K562 (cell line): ENCODE results near the gene LRGUK. TPM values are rescaled to one million over a fixed set of nuclear protein-coding genes. Genes with fewer than 3 reads are reported as not detected.
A peak's percentile ranks its signal among the peaks of the same experiment; 100 is the strongest.

ENCODE experiments used
- ADNP ChIP-seq: fragments of 200-800 bp; sonication (Bioruptor generic); IDR thresholded peaks from 2 replicates; pipeline ENCODE4 v1.6.1; 2016; ENCODE audit warnings: missing genetic modification characterization, missing compliant biosample characterization
- BCL6 ChIP-seq: fragments of 250-450 bp; sonication (Bioruptor Pico); IDR thresholded peaks from 2 replicates; pipeline ENCODE4 v1.4.0; 2020
- BDP1 ChIP-seq: IDR thresholded peaks from 3 replicates; pipeline ENCODE4 v1.6.1; 2011; ENCODE audit not compliant: insufficient read length, insufficient read depth
- BRCA1 ChIP-seq, 2 experiments: fragments of 450-650 bp in 1 of 2; sonication (generic) in 1 of 2; formaldehyde crosslinking in 1 of 2; IDR thresholded peaks; 2 replicates each; pipeline versions ENCODE4 v1.5.0 to v1.6.1; 2017 to 2020; ENCODE audit warnings: mild to moderate bottlenecking in 1 of 2, missing genetic modification reagents in 1 of 2
- ELF2 ChIP-seq: fragments of 250-450 bp; sonication (Bioruptor Pico); IDR thresholded peaks from 2 replicates; pipeline ENCODE4 v1.5.0; 2021; ENCODE audit warnings: mild to moderate bottlenecking
- ESRRA ChIP-seq: fragments of 450-650 bp; IDR thresholded peaks from 2 replicates; pipeline ENCODE4 v1.6.1; 2014; ENCODE audit warnings: low read depth, mild to moderate bottlenecking, moderate library complexity, borderline replicate concordance
- ETS2 ChIP-seq: IDR thresholded peaks from 2 replicates; pipeline ENCODE4 v1.6.1; 2016; ENCODE audit warnings: borderline replicate concordance, missing genetic modification characterization, mild to moderate bottlenecking, moderate library complexity, missing compliant biosample characterization; ENCODE audit not compliant: poor library complexity, severe bottlenecking
- MAFG ChIP-seq: fragments of 450-650 bp; conservative IDR thresholded peaks from 2 replicates; pipeline ENCODE4 v1.6.1; 2016; ENCODE audit warnings: missing genetic modification characterization, missing compliant biosample characterization
- NELFE ChIP-seq: IDR thresholded peaks from 2 replicates; pipeline ENCODE4 v1.6.1; 2011; ENCODE audit warnings: mild to moderate bottlenecking; ENCODE audit not compliant: insufficient read depth, insufficient read length
- NRF1 ChIP-seq, 2 experiments: fragments of 450-650 bp; IDR thresholded peaks in 1 of 2; conservative IDR thresholded peaks in 1 of 2; 2 replicates each; pipeline ENCODE4 v1.6.1; 2014; ENCODE audit warnings: mild to moderate bottlenecking in 2 of 2
- PCBP2 ChIP-seq: fragments of 200-400 bp; formaldehyde crosslinking; IDR thresholded peaks from 2 replicates; pipeline ENCODE4 v1.6.1; 2018; ENCODE audit warnings: low read length, low read depth, mild to moderate bottlenecking, moderate library complexity; ENCODE audit not compliant: poor library complexity, severe bottlenecking
- PYGO2 ChIP-seq: fragments of 450-650 bp; IDR thresholded peaks from 2 replicates; pipeline ENCODE4 v1.6.1; 2016; ENCODE audit warnings: mild to moderate bottlenecking, missing genetic modification characterization, moderate library complexity, missing compliant biosample characterization
- RCOR1 ChIP-seq, 2 experiments: IDR thresholded peaks; 2 replicates each; pipeline ENCODE4 v1.6.1; 2012; ENCODE audit warnings: low read depth in 2 of 2, low read length in 2 of 2, borderline replicate concordance in 1 of 2, improper control_type of control experiment in 1 of 2
- SNAPC5 ChIP-seq: fragments of 250-450 bp; sonication (Bioruptor Pico); IDR thresholded peaks from 2 replicates; pipeline ENCODE4 v1.8.0; 2021; ENCODE audit warnings: moderate library complexity, mild to moderate bottlenecking, inconsistent platforms
- SRF ChIP-seq, 2 experiments: fragments of 250-450, 450-650 bp in 1 of 2; sonication (Bioruptor Pico) in 1 of 2; sonication (generic) in 1 of 2; formaldehyde crosslinking; IDR thresholded peaks; 2 replicates each; pipeline versions ENCODE4 v1.5.0 to v1.5.1; 2020 to 2022; ENCODE audit warnings: mild to moderate bottlenecking in 1 of 2, missing genetic modification reagents in 1 of 2
- TCF15 ChIP-seq: fragments of 250-450 bp; sonication (Bioruptor Pico); IDR thresholded peaks from 2 replicates; pipeline ENCODE4 v1.8.0; 2022; ENCODE audit warnings: moderate library complexity, mild to moderate bottlenecking, inconsistent platforms
- TRIM24 ChIP-seq, 2 experiments: fragments of 450-650 bp; IDR thresholded peaks; 2 replicates each; pipeline ENCODE4 v1.6.1; 2016
- ZBTB49 ChIP-seq: sonication (generic); formaldehyde crosslinking; IDR thresholded peaks from 2 replicates; pipeline ENCODE4 v1.8.0; 2022; ENCODE audit warnings: missing genetic modification reagents, mild to moderate bottlenecking, borderline replicate concordance
- ZNF124 ChIP-seq: sonication (generic); formaldehyde crosslinking; IDR thresholded peaks from 2 replicates; pipeline ENCODE4 v1.8.1; 2022; ENCODE audit warnings: missing genetic modification reagents
- ZNF354B ChIP-seq: fragments of 250-450 bp; sonication (Bioruptor Pico); IDR thresholded peaks from 2 replicates; pipeline ENCODE4 v1.4.0; 2020
- ZNF384 ChIP-seq: IDR thresholded peaks from 2 replicates; pipeline ENCODE4 v1.6.1; 2012; ENCODE audit warnings: low read depth, low read length, improper control_type of control experiment
- ZNF589 ChIP-seq: fragments of 200-800 bp; sonication (Bioruptor generic); IDR thresholded peaks from 2 replicates; pipeline ENCODE4 v1.6.1; 2016; ENCODE audit warnings: low read depth, missing genetic modification characterization, missing compliant biosample characterization
- ZNF740 ChIP-seq, 3 experiments: fragments of 200-800 bp in 1 of 3; sonication (Bioruptor generic) in 1 of 3; sonication (generic) in 1 of 3; formaldehyde crosslinking in 1 of 3; IDR thresholded peaks; 2 replicates each; pipeline versions ENCODE4 v1.6.1 to v1.8.0; 2016 to 2022; ENCODE audit warnings: mild to moderate bottlenecking in 2 of 3, missing compliant biosample characterization in 2 of 3, missing genetic modification characterization in 2 of 3, missing genetic modification reagents in 1 of 3
- ZNF79 ChIP-seq: fragments of 250-450 bp; sonication (Bioruptor Pico); IDR thresholded peaks from 2 replicates; pipeline ENCODE4 v1.4.0; 2020; ENCODE audit warnings: low read depth, mild to moderate bottlenecking, moderate library complexity
- ZNF830 ChIP-seq: fragments of 250-450 bp; sonication (Bioruptor Pico); IDR thresholded peaks from 2 replicates; pipeline ENCODE4 v1.5.0; 2021; ENCODE audit warnings: mild to moderate bottlenecking
- polyA plus RNA-seq, 8 experiments: library from polyadenylated mRNA; depleted of rRNA in 4 of 8; stranded (reverse) in 5 of 8; unstranded in 3 of 8; fragments of >200 nt; fragmentation: Nextera tagmentation in 2 of 8; fragmentation: Illumina TruSeq in 1 of 8; extraction: Ambion mirVana in 2 of 8; extraction: Trizol in 1 of 8; gene quantifications; 2 replicates each; pipeline versions ENCODE4 v1.2.1 to v1.2.3, GENCODE V29; 2011 to 2014; ENCODE audit warnings: inconsistent platforms in 1 of 8, missing spikeins in 1 of 8
- total RNA-seq, 7 experiments: library from RNA; depleted of rRNA in 6 of 7; stranded (reverse); fragments of >200 nt in 6 of 7; fragmentation: Illumina TruSeq in 2 of 7; extraction: Trizol in 2 of 7; gene quantifications; 2 replicates each; pipeline versions ENCODE4 v1.2.1 to v1.2.3, GENCODE V29; 2011 to 2021; ENCODE audit warnings: low replicate concordance in 1 of 7

The LRGUK gene
- total and polyA plus RNA-seq, 9 of the 15 experiments (the other 6 are each of a cell fraction or from before 2014, with no cell fraction given), result 0.04 to 0.33 (median 0.18) TPM

- TF ChIP-seq ZNF740 (CRISPR knock-in tag; IDR thresholded peaks at IDR 0.05) (no peak), ZNF740 (tag; IDR thresholded peaks at IDR 0.05) (no peak), ZNF830 (no peak), BDP1 (no peak), ZNF79 (CRISPR knock-in tag) (no peak), NELFE (no peak), ZNF384 (no peak), ELF2 (CRISPR knock-in tag) (no peak), TCF15 (0 out of 2 replicates have a peak, but pooled peaks have one; percentile 21), PYGO2 (tag) (no peak), RCOR1 (IDR thresholded peaks at IDR 0.05; ENCODE audit: borderline replicate concordance in 1 of 2, low read depth in 2 of 2, low read length in 2 of 2) (0 out of 4 replicates have a peak, but pooled peaks of 1 of the 2 experiments have one; percentile 29), ZBTB49 (no peak), ESRRA (no peak; the same call in 1 of the 2 replicates), ETS2 (tag) (no peak), BCL6 (CRISPR knock-in tag) (no peak), SNAPC5 (no peak), ZNF589 (CRISPR knock-in tag) (no peak; the same call in 1 of the 2 replicates), PCBP2 (no peak), ZNF124 (CRISPR knock-in tag) (no peak), NRF1 (conservative IDR thresholded peaks at IDR 0.05 in 1 of 2, IDR thresholded peaks at IDR 0.05 in 1 of 2) (no peak), MAFG (tag) (no peak), BRCA1 (IDR thresholded peaks at IDR 0.05) (no peak), BRCA1 (CRISPR knock-in tag; IDR thresholded peaks at IDR 0.05) (no peak), SRF (CRISPR knock-in tag; IDR thresholded peaks at IDR 0.05) (no peak), ZNF354B (CRISPR knock-in tag) (no peak), ADNP (tag) (no peak), TRIM24 (IDR thresholded peaks at IDR 0.05) (no peak)
Observed at GRCh38 chr7:134210976-134211663, 84.0 kb downstream of the LRGUK start (continued).
